GM19324 (cell line): ENCODE results near the gene RER1.
"Not testable (repeated sequence)": the region's sequence is repeated elsewhere in the genome, so short reads cannot be mapped to it uniquely, and the experiment has no call there.

Source experiments
- ATAC-seq: cut with Tn5 transposase; IDR thresholded peaks from one replicate; pipeline ENCODE4 v1.9.1; 2021; ENCODE audit warnings: mild to moderate bottlenecking, moderate library complexity; ENCODE audit not compliant: unreplicated experiment, low FRiP score

The RER1 gene

GRCh38 chr1:2439369-2439768 is 47.7 kb downstream of the RER1 start:
- ATAC-seq, result no peak

DNA sequence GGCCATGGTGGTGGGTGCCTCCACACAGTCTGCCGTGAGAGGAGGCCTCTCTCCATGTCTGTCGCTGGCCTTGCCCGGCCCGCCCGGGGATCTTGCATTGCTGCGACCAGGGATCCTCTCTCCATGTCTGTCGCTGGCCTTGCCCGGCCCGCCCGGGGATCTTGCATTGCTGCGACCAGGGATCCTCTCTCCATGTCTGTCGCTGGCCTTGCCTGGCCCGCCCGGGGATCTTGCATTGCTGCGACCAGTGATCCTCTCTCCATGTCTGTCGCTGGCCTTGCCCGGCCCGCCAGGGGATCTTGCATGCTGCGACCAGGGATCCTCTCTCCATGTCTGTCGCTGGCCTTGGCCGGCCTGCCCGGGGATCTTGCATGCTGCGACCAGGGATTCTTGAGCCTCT is 48.7 kb downstream of the RER1 start:
- ATAC-seq, result not testable (repeated sequence)

- no peak for ATAC-seq
Measured at GRCh38 chr1:2441746-2442145, 50.1 kb downstream of the RER1 start.

- no peak for ATAC-seq
Measured at GRCh38 chr1:2442661-2443060, 51.0 kb downstream of the RER1 start.

GRCh38 chr1:2443277-2444137 is 51.9 kb downstream of the RER1 start:
- no peak for ATAC-seq

GRCh38 chr1:2444138-2444591 is 52.5 kb downstream of the RER1 start:
- ATAC-seq, result no peak

- ATAC-seq, result no peak
Measured at GRCh38 chr1:2445162-2445822, 53.7 kb downstream of the RER1 start.

DNA sequence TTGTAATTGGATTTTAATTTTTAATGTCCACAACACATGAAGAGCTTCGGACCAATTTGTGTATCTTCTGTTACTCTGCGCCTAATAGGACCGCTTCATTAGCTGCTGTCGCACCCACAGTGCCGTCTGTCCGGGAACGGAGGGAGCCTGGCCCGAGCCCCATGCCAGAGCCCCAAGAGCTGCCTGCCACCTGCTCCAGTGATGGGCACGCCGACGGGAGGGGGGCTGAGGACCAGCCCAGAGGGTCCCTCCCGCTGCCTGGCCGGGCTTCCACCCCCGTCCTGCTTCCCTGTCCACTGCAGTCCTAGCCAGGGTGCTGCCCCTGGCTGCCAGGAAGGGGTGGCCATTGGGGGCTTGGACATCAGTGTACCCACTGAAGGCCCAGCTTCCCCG is 54.2 kb downstream of the RER1 start:
- ATAC-seq, result no peak

DNA sequence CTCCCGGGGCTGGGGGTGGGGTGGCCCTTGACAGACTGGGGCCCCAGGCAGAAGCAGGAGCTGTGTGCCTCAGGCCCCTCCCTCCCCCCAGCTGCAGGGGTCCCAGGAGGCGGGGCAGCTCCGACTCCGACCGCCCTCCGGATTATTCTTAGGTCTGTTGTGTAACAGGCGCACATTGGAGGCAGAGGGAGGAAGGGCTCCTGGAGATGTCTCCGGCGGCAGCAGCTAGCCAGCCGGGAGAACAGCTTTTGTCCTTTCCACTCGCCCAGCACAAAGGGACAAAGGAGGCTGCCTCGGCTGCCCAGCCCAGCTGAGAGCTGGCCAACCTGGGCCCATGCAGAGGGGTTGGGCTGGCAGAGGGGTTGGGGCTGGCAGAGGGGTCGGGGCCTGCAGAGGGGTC is 54.8 kb downstream of the RER1 start:
- no peak for ATAC-seq

- ATAC-seq, result no peak
Measured at GRCh38 chr1:2446861-2447260, 55.2 kb downstream of the RER1 start.

GRCh38 chr1:2447276-2448097 is 55.8 kb downstream of the RER1 start:
- no peak for ATAC-seq

- ATAC-seq, result no peak
Measured at GRCh38 chr1:2448098-2448445, 56.4 kb downstream of the RER1 start.

GRCh38 chr1:2449636-2450454 is 58.2 kb downstream of the RER1 start:
- no peak for ATAC-seq

DNA sequence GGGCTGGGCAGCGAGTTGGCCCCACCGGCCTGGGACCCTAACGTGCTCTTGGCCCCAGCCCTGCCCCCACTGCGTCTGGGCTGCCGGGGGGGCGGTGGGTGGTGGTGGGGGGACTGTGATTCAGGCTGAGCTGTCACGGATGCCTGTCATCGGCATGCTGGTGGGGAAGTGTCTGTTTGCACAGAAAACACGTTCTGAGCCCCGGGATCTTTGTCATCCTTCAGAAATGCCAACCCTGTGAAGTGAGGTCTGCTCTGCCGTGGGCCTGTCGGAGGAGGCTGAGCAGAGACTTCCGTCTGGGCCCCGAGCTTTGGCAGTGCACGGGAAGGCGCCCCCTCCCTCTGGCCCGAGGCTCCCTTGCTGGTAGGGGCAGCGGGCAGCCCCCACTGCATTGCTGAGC is 60.1 kb downstream of the RER1 start:
- no peak for ATAC-seq

GRCh38 chr1:2452201-2452931 is 60.7 kb downstream of the RER1 start:
- ATAC-seq, result no peak

DNA sequence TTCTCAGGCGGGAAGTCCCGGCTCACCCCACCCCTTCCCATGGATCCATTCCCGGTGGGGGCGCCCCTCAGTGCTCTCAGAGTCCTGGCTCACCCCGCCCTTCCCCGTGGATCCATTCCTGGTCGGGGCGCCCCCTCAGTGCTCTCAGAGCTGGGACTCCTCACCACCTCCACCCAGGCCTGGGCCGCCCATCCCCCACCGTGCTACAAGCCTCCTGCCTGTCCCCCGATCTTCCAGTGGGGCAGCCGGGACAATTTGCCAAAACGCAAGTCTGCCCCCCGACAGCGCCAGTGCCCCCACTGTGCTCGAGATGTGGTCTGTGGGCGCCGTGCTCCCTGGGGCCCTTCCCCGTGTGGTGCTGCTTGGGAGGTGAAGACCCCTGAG is 61.3 kb downstream of the RER1 start:
- no peak for ATAC-seq

GRCh38 chr1:2454227-2454626 is 62.6 kb downstream of the RER1 start:
- ATAC-seq, result no peak
